GM18526 (cell line): ENCODE results near the gene ZNF652.

Experiments used
- POLR2A ChIP-seq: IDR thresholded peaks from 3 replicates; pipeline ENCODE4 v1.6.1; 2011; ENCODE audit not compliant: insufficient read length; ENCODE audit errors: extremely low read depth

ZNF652 gene

DNA sequence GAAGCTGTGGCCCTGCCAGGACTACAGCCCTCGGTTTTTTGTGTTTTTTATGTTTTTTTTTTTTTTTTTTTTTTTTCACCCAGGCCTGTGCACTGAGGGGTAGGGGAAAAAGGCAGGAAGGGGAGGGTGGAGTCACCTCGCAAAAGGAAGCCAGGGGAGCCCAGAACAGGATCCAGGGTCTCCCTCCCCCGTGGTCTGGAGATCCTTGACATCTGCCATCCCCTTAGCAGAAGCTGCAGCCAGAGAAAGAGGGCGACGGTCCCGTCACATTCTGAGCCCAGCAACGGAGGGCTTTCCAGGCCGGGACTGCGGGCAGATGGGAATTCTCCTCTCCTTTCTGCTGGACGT lies 102.4 kb downstream of the ZNF652 start:
- TF ChIP-seq POLR2A = no peak

DNA sequence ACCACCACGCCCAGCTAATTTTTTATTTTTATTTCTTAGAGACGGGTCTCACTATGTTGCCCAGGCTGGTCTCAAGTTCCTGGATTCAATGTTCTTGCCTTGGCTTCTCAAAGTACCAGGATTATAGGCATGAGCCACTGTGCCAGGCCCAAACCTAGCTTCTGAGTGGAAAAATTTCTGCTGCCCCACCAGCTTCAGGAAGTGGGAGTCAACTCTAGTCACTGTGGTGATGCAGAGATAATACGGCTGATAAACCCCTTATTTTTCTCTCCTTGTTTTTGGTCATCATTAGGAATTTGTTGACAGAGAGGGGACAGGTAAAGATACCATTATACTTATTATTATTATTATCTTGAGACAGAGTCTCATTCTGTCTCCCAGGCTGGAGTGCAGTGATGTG lies 103.7 kb downstream of the ZNF652 start:
- TF ChIP-seq POLR2A = no peak

DNA sequence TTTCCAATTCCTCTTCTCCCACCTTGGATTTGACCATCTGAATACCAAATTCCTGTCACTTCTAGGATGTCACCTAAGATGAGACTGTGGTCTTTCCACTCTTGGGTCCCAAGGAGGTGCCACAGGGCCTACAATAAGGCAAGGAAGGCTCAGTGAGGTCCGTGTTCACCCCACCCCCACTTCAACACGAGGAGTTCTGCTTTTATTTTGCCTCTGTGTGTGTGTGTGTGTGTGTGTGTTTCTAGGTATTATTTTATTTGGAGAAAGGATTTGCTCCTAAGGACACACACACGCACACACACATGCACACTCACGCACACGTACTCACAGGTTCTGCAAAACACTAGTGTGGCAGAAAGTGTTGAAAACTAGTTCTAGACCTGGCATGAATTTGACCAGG lies 106.9 kb downstream of the ZNF652 start:
- no peak for TF ChIP-seq POLR2A

DNA sequence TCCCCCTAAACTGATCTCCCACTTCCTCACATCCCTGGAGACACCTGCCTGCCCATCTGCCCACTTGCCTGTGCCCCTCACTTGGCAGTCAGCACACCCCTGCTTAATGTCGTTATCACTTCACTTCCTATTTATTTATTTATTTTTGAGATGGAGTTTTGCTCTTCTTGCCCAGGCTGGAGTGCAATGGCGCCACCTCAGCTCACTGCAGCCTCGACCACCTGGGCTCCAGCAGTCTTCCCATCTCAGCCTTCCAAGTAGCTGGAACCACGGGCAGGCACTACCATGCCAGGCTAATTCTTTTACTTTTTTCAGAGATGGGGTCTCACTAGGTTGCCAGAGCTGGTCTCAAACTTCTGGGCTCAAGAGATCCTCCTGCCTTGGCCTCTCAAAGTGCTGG lies 108.0 kb downstream of the ZNF652 start:
- no peak for TF ChIP-seq POLR2A

- TF ChIP-seq POLR2A = no peak
These were observed 109.8 kb downstream of the ZNF652 start for GRCh38 chr17:49252148-49252695.

DNA sequence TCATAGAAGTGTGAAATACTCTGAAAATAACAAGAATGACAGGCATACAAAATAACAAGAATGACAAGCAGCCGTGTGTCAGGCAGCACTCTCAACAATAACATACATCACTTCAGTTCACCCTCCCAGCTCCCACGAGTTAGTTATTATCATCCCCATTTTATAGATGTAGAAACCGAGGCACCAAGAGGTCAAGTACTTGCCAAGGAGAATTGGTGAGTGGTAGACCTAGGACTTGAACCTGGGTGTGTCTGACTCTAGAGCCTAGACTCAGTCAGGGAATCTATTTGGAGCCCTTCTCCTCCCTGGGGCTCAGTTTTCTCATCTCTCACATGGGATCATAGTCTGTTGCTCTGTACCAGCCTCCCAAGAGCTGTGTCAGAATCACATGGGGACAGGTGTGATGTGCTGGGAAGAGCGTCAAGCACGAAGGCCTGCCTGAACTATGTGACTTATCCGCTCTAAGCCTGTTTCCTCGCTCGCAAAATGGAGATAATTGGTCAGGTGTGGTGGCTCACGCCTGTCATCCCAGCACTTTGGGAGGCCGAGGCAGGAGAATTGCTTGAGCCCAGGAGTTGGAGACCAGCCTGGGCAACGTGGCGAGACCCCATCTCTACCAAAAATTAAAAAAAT lies 112.0 kb downstream of the ZNF652 start:
- no peak for TF ChIP-seq POLR2A

GRCh38 chr17:49249292-49249794 lies 112.7 kb downstream of the ZNF652 start:
- TF ChIP-seq POLR2A = no peak

- no peak for TF ChIP-seq POLR2A
These were observed 114.1 kb downstream of the ZNF652 start for GRCh38 chr17:49247944-49248343.

- TF ChIP-seq POLR2A = no peak
These were observed 117.2 kb downstream of the ZNF652 start for GRCh38 chr17:49244839-49245238.
